ENCODE results near the gene LST1. TPM values are rescaled to one million over a fixed set of nuclear protein-coding genes. Genes with fewer than 3 reads are reported as not detected.

The LST1 gene
- total and polyA plus RNA-seq, 2 of the 8 experiments (the other 6 are each of a cell fraction or from before 2014, with no cell fraction given): not detected

DNA sequence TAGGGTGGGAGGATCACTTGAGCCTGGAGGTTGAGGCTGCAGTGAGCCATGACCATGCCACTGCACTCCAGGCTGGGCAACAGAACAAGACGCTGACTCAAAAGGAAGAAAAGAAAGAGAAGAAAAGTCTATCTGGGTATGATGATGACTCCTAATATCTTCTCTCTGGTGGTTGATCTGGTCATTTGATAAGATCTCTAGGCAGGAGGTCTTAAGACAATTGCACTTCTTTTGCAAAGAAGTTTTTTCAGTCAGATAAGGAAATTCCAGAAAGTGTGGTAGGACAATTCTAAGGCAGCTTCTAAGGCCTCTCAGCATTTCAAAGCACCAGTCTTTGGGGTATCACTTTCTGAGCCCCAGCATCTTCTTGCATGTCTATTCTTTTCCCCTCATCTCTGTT is 21.2 kb downstream of the LST1 start:
- no peak overlapping the region for H3K14ac ChIP-seq (ENCODE audit: insufficient read length)
- no peaks in the 10 kb centered on the region for H4K20me1 ChIP-seq (replicated peaks in 1 of 2; ENCODE audit: control insufficient read depth in 1 of 2, insufficient read depth in 2 of 2, low read length in 2 of 2)
- no peak overlapping the region for H2BK120ac ChIP-seq (replicated peaks; ENCODE audit: low read depth, low read length)
- no peaks in the 10 kb centered on the region for H3K4me1 ChIP-seq (replicated peaks in 1 of 4; ENCODE audit: control insufficient read depth in 3 of 4, insufficient read depth in 4 of 4, low read length in 3 of 4)
- H3K9ac ChIP-seq (replicated peaks in 1 of 4; ENCODE audit: extremely low read depth in 1 of 4, low read depth in 3 of 4, low read length in 3 of 4): no peak overlapping the region
- no peak overlapping the region for H3K23ac ChIP-seq (ENCODE audit: insufficient read length)
- H2BK15ac ChIP-seq (ENCODE audit: low read length): no peak overlapping the region
- H4K8ac ChIP-seq (ENCODE audit: extremely low read depth, insufficient read depth, low read length): no peak overlapping the region
- H2BK20ac ChIP-seq (ENCODE audit: low read length): no peak overlapping the region
- CTCF ChIA-PET (ENCODE audit: partially characterized antibody): interaction anchor here (0.6 to 21.1 kb wide), 7 partner anchors 8 to 84 kb away, joined by 3 to 613 read pairs (median 6); partner anchors contain the start of genes AIF1, ATP6V1G2, DDX39B and NFKBIL1
- no peak overlapping the region for H4K5ac ChIP-seq (ENCODE audit: insufficient read length, low read depth, low read length)
- H3K4me3 ChIP-seq (ENCODE audit: extremely low read depth in 1 of 4, insufficient read depth in 2 of 4, low read depth in 3 of 4, low read length in 4 of 4): no peak overlapping the region
- H3K56ac ChIP-seq (replicated peaks; ENCODE audit: insufficient read length, low read depth, low read length): no peak overlapping the region
- H3K27ac ChIP-seq (ENCODE audit: low read depth, low read length): no peak overlapping the region
- H2BK5ac ChIP-seq (ENCODE audit: low read depth, low read length): no peak overlapping the region
- H2AK5ac ChIP-seq (ENCODE audit: low read depth, low read length): no peak overlapping the region
- no peak overlapping the region for H2BK12ac ChIP-seq (ENCODE audit: low read depth, low read length)
- no peak overlapping the region for H2AFZ ChIP-seq (ENCODE audit: low read length)
- no peaks in the 10 kb centered on the region for H3K9me3 ChIP-seq (ENCODE audit: insufficient read depth in 2 of 2, low read depth in 1 of 2, low read length in 1 of 2)
- DNase-seq (ENCODE audit: low read depth in 1 of 2, low spot score in 2 of 2) (no peak), FAIRE-seq (no peak)
- H3K79me1 ChIP-seq (ENCODE audit: low read depth, low read length): no peaks in the 10 kb centered on the region
- no peaks in the 10 kb centered on the region for H3K23me2 ChIP-seq (ENCODE audit: low read depth, low read length)
- WGBS, 2 experiments (ENCODE audit: extremely low coverage in 1 of 2, insufficient coverage in 1 of 2, insufficient read length in 1 of 2, insufficient replicate concordance in 2 of 2, low coverage in 1 of 2, low lambda C conversion rate in 2 of 2, missing lambda C conversion rate in 1 of 2): 58% methylated on average over 1 of the region's 1 CpG; no CpG with 5 or more reads in 1 of the 2 experiments
- no peaks in the 10 kb centered on the region; a peak in 1 of 7 replicates for H3K27me3 ChIP-seq (replicated peaks in 1 of 4; ENCODE audit: control insufficient read depth in 3 of 4, extremely low read depth in 1 of 4, insufficient read depth in 3 of 4, low read length in 3 of 4)
- POLR2A ChIA-PET (ENCODE audit: partially characterized antibody): interaction anchor here (1.3 to 1.5 kb wide), 5 partner anchors 11 to 32 kb away, joined by 3 to 5 read pairs (median 3); no protein-coding TSS in a partner anchor
- H3K4me2 ChIP-seq (ENCODE audit: insufficient read depth in 1 of 2, low read depth in 2 of 2, low read length in 2 of 2): no peak overlapping the region
- H3K18ac ChIP-seq (ENCODE audit: extremely low read depth, low read length): no peak overlapping the region
- H3K4ac ChIP-seq (replicated peaks; ENCODE audit: insufficient read length, low read depth, low read length): no peak overlapping the region
- H4K91ac ChIP-seq (replicated peaks; ENCODE audit: insufficient read length, low read length): no peak overlapping the region
- no peak for TF ChIP-seq BACH1 (IDR thresholded peaks at IDR 0.05; ENCODE audit: low read length)
- TF ChIP-seq CHD1 (IDR thresholded peaks at IDR 0.05; ENCODE audit: low read depth, low read length): no peak
- no peak for TF ChIP-seq EZH2 (IDR thresholded peaks at IDR 0.05; ENCODE audit: low read depth, low read length, severe bottlenecking)
- no peaks in the 10 kb centered on the region for H3K79me2 ChIP-seq (ENCODE audit: control insufficient read depth in 1 of 2, insufficient read depth in 2 of 2, low read length in 2 of 2)
- no peaks in the 10 kb centered on the region for H3K36me3 ChIP-seq (ENCODE audit: control insufficient read depth in 2 of 4, insufficient read depth in 4 of 4, low read length in 3 of 4)
